Endothelial cell of umbilical vein (primary cell): Measurements from ENCODE around the gene PVR. TPM values are rescaled to one million over a fixed set of nuclear protein-coding genes. Genes with fewer than 3 reads are reported as not detected.

Source experiments
- BruUV-seq: library from RNA; stranded (reverse); fragments of 400-500 nt; replicated peaks from 2 replicates; lab custom pipeline; 2021; lab: Mats Ljungman, UMichigan
- CTCF ChIA-PET: fragments of 300-600, 350-600 bp; sonication (Branson Sonifier 250); formaldehyde crosslinking; loops from one replicate; lab custom pipeline; 2021; ENCODE audit warnings: antibody characterized with exemption, inconsistent platforms; lab: Charles Lee
- POLR2A ChIA-PET: fragments of 300-600, 350-600 bp; sonication (Branson Sonifier 250); formaldehyde crosslinking; loops from one replicate; lab custom pipeline; 2021; ENCODE audit warnings: antibody characterized with exemption, inconsistent platforms; lab: Charles Lee
- DNase-seq: peaks from one replicate; pipeline ENCODE4 v3.0.0-alpha.2; 2011; ENCODE audit warnings: low read depth, low spot score
- FAIRE-seq: peaks from 2 replicates; lab custom pipeline; 2011; peaks lifted over from hg19 to GRCh38; lab: Jason Lieb, UNC
- H2AFZ ChIP-seq: 2 replicates; pipeline ENCODE4 v1.6.0; 2012; ENCODE audit warnings: low read depth, low read length, control low read depth, inconsistent platforms
- H3K27ac ChIP-seq: 2 replicates; pipeline ENCODE4 v1.5.1; 2011; ENCODE audit warnings: low read depth, mild to moderate bottlenecking, control low read depth, low read length, moderate library complexity; ENCODE audit not compliant: insufficient read depth
- H3K27me3 ChIP-seq, 2 experiments: 2 replicates each; pipeline versions ENCODE4 v1.6.0 to v1.6.1; 2011; ENCODE audit warnings: low read length in 2 of 2, mixed read lengths in 1 of 2; ENCODE audit not compliant: control insufficient read depth in 2 of 2, insufficient read depth in 2 of 2
- H3K36me3 ChIP-seq, 2 experiments: 2 replicates in 1 of 2; 3 replicates in 1 of 2; pipeline ENCODE4 v1.5.1; 2011; ENCODE audit warnings: low read length in 2 of 2, mild to moderate bottlenecking in 1 of 2, moderate library complexity in 1 of 2; ENCODE audit not compliant: control insufficient read depth in 2 of 2, insufficient read depth in 2 of 2; ENCODE audit errors: extremely low read depth in 1 of 2
- H3K4me1 ChIP-seq: 3 replicates; pipeline ENCODE4 v1.5.1; 2011; ENCODE audit warnings: mild to moderate bottlenecking, low read length; ENCODE audit not compliant: control insufficient read depth, insufficient read depth; ENCODE audit errors: extremely low read depth
- H3K4me2 ChIP-seq: 2 replicates; pipeline ENCODE4 v1.6.1; 2011; ENCODE audit warnings: low read length, control low read depth, mixed read lengths; ENCODE audit not compliant: insufficient read depth
- H3K4me3 ChIP-seq, 3 experiments: fragments of 200-600 bp in 1 of 3; sonication (generic), shearing (Covaris generic) in 1 of 3; replicated peaks in 1 of 3; 2 replicates each; pipeline ENCODE4 v1.5.1; 2011 to 2016; ENCODE audit warnings: control low read depth in 3 of 3, low read length in 3 of 3, mild to moderate bottlenecking in 2 of 3, inconsistent platforms in 1 of 3, low read depth in 1 of 3, moderate library complexity in 1 of 3; ENCODE audit not compliant: insufficient read depth in 1 of 3
- H3K79me2 ChIP-seq: 2 replicates; pipeline ENCODE4 v1.6.0; 2012; ENCODE audit warnings: low read length, inconsistent platforms; ENCODE audit not compliant: control insufficient read depth, insufficient read depth
- H3K9ac ChIP-seq: replicated peaks from 2 replicates; pipeline ENCODE3; 2011; ENCODE audit warnings: low read length, control low read depth; ENCODE audit not compliant: insufficient read depth; ENCODE audit errors: extremely low read depth
- H3K9me1 ChIP-seq: replicated peaks from 3 replicates; pipeline ENCODE4 v1.6.0; 2011; ENCODE audit warnings: mild to moderate bottlenecking, low read length; ENCODE audit not compliant: control insufficient read depth, insufficient read depth; ENCODE audit errors: extremely low read depth
- H3K9me3 ChIP-seq: replicated peaks from 2 replicates; pipeline ENCODE4 v1.5.1; 2012; ENCODE audit warnings: low read length, inconsistent platforms; ENCODE audit not compliant: control insufficient read depth, insufficient read depth
- H4K20me1 ChIP-seq: replicated peaks from 2 replicates; pipeline ENCODE3; 2011; ENCODE audit warnings: mild to moderate bottlenecking, low read length; ENCODE audit not compliant: control insufficient read depth, insufficient read depth; ENCODE audit errors: extremely low read depth
- CTCF ChIP-seq, 2 donors: IDR thresholded peaks; 1 replicate in 1 of 2; 2 replicates in 1 of 2; pipeline ENCODE4 v1.5.1; 2011; ENCODE audit warnings: low read length in 2 of 2, mild to moderate bottlenecking in 2 of 2, moderate library complexity in 2 of 2, control low read depth in 1 of 2, inconsistent platforms in 1 of 2, low read depth in 1 of 2; ENCODE audit not compliant: insufficient read depth in 1 of 2; ENCODE audit errors: extremely low read depth in 1 of 2
- EZH2 ChIP-seq: IDR thresholded peaks from 2 replicates; pipeline ENCODE4 v1.6.1; 2012; ENCODE audit warnings: borderline replicate concordance, low read depth, mild to moderate bottlenecking, moderate library complexity, low read length, inconsistent platforms; ENCODE audit not compliant: severe bottlenecking
- FOS ChIP-seq: IDR thresholded peaks from 2 replicates; pipeline ENCODE4 v1.6.1; 2011; ENCODE audit warnings: mild to moderate bottlenecking, low read length, moderate library complexity, borderline replicate concordance; ENCODE audit not compliant: insufficient read depth
- GATA2 ChIP-seq: IDR thresholded peaks from 2 replicates; pipeline ENCODE4 v1.7.0; 2011; ENCODE audit warnings: low read depth, mild to moderate bottlenecking, moderate library complexity, mixed read lengths, low read length; ENCODE audit not compliant: insufficient read length, insufficient read depth
- JUN ChIP-seq: IDR thresholded peaks from 2 replicates; pipeline ENCODE4 v1.6.1; 2011; ENCODE audit warnings: borderline replicate concordance, low read depth; ENCODE audit not compliant: insufficient read length, insufficient read depth
- MAX ChIP-seq: IDR thresholded peaks from 2 replicates; pipeline ENCODE4 v1.6.1; 2011; ENCODE audit not compliant: insufficient read depth, insufficient read length
- MYC ChIP-seq: IDR thresholded peaks from one replicate; pipeline ENCODE4 v1.6.1; 2011; ENCODE audit warnings: mild to moderate bottlenecking, low read depth, low read length
- POLR2A ChIP-seq: IDR thresholded peaks from 2 replicates; pipeline ENCODE4 v1.6.1; 2012; ENCODE audit warnings: low read depth, mild to moderate bottlenecking, control low read depth, low read length
- POLR2AphosphoS5 ChIP-seq: IDR thresholded peaks from 2 replicates; pipeline ENCODE4 v1.6.1; 2012; ENCODE audit warnings: low read depth, mild to moderate bottlenecking, control low read depth, low read length, moderate library complexity; ENCODE audit not compliant: insufficient read depth
- dilution Hi-C: fragments of 300-500 bp; cut with MboI; formaldehyde crosslinking; loops from one replicate; pipeline ENCODE4 v1.15.0; 2019; ENCODE audit warnings: low sequenced_read_pairs; ENCODE audit not compliant: extremely low pct_ligation_motif_present
- intact Hi-C: fragments of 100-400 bp; cut with micrococcal nuclease; formaldehyde crosslinking; loops from one replicate; pipeline ENCODE4 v1.10.0; 2022
- polyA plus RNA-seq, 4 experiments: library from polyadenylated mRNA; depleted of rRNA in 3 of 4; stranded (reverse) in 3 of 4; unstranded in 1 of 4; fragments of >200 nt; gene quantifications; 2 replicates each; pipeline versions ENCODE4 v1.2.1 to v1.2.3, GENCODE V29; 2011 to 2012; ENCODE audit warnings: missing spikeins in 1 of 4
- total RNA-seq: library from RNA; stranded (reverse); gene quantifications from 2 replicates; pipeline ENCODE4 v1.2.3, GENCODE V29; 2021

The PVR gene
- total and polyA plus RNA-seq, 2 donors (not counting 3 experiments of a cell fraction or from before 2014, with no cell fraction given) = 133 to 226 TPM

DNA sequence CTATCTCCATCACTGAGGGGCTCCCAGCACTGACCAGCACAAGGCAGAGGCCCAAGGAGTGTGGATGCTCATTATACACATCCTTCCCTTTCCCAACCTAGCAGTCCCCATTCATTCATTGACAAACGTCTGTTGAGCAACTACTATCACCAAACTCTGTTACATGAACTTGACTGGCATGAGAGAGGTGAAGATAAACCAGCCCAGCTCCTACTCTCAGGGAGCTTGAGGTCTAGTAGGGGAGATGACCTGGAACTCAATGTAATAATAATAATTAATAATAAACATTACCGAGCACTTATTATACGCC, 46.4 kb downstream of the PVR start:
- H3K36me3 ChIP-seq = no peaks in the 10 kb centered on the region
- FAIRE-seq (no peak), DNase-seq (no peak)
- ChIA-PET CTCF (interaction anchor here (1.1 to 11.5 kb wide), 14 partner anchors 12 to 156 kb away, joined by 3 to 239 read pairs (median 10); partner anchors contain the start of gene NECTIN2), POLR2A (no interaction called here)
- intact Hi-C loops (no loop called here), dilution Hi-C loops (no loop called here)
- no peak overlapping the region for H2AFZ ChIP-seq
- no peaks in the 10 kb centered on the region for H4K20me1 ChIP-seq
- no peaks in the 10 kb centered on the region for H3K27me3 ChIP-seq
- no peak overlapping the region for H3K9ac ChIP-seq
- H3K4me3 ChIP-seq = no peak overlapping the region
- H3K4me2 ChIP-seq = no peak overlapping the region
- H3K27ac ChIP-seq = no peak overlapping the region
- no peaks in the 10 kb centered on the region for H3K9me1 ChIP-seq
- H3K79me2 ChIP-seq = no peaks in the 10 kb centered on the region
- H3K9me3 ChIP-seq = no peaks in the 10 kb centered on the region
- BruUV-seq = no TSS peak
- H3K4me1 ChIP-seq = peaks cover 30% of the 10 kb centered on the region
- TF ChIP-seq CTCF (IDR thresholded peaks at IDR 0.05; ENCODE audit: extremely low read depth in 1 of 2, insufficient read depth in 1 of 2, low read depth in 1 of 2, low read length in 2 of 2) (no peak), POLR2AphosphoS5 (no peak), MYC (no peak), JUN (no peak), MAX (no peak), FOS (no peak), GATA2 (no peak), POLR2A (no peak), EZH2 (no peak)
